ENCODE results near the gene PDE3A. TPM values are rescaled to one million over a fixed set of nuclear protein-coding genes. Genes with fewer than 3 reads are reported as not detected.

The PDE3A gene
- total RNA-seq, 1 donor from 2014 or later: 0.14 TPM

- Mint-ChIP-seq H3K4me1 (ENCODE audit: low read depth) (no peaks in the 10 kb centered on the region), H3K36me3 (ENCODE audit: low read depth) (no peaks in the 10 kb centered on the region), H3K27ac (no peak overlapping the region), H3K9me3 (no peaks in the 10 kb centered on the region), H3K27me3 (ENCODE audit: low read depth) (no peaks in the 10 kb centered on the region), H3K4me3 (ENCODE audit: low read depth) (no peak overlapping the region)
- intact Hi-C loops (cut with micrococcal nuclease): no loop called here
- no peak for DNase-seq (ENCODE audit: low spot score)
Observed at GRCh38 chr12:20716985-20717384, 348.6 kb downstream of the PDE3A start.

- Mint-ChIP-seq H3K27ac (no peak overlapping the region), H3K36me3 (ENCODE audit: low read depth) (no peaks in the 10 kb centered on the region), H3K27me3 (ENCODE audit: low read depth) (no peaks in the 10 kb centered on the region), H3K4me1 (ENCODE audit: low read depth) (no peaks in the 10 kb centered on the region), H3K4me3 (ENCODE audit: low read depth) (no peak overlapping the region), H3K9me3 (no peaks in the 10 kb centered on the region)
- no peak for DNase-seq (ENCODE audit: low spot score)
- intact Hi-C loops (cut with micrococcal nuclease): no loop called here
Observed at GRCh38 chr12:20718294-20718693, 350.0 kb downstream of the PDE3A start.

- Mint-ChIP-seq H3K4me1 (ENCODE audit: low read depth) (no peaks in the 10 kb centered on the region), H3K27me3 (ENCODE audit: low read depth) (no peaks in the 10 kb centered on the region), H3K27ac (no peak overlapping the region), H3K36me3 (ENCODE audit: low read depth) (no peaks in the 10 kb centered on the region), H3K9me3 (no peaks in the 10 kb centered on the region), H3K4me3 (ENCODE audit: low read depth) (no peak overlapping the region)
- intact Hi-C loops (cut with micrococcal nuclease): no loop called here
- DNase-seq (ENCODE audit: low spot score): no peak
Observed at GRCh38 chr12:20722142-20722541, 353.8 kb downstream of the PDE3A start.

- no peaks in the 10 kb centered on the region for H3K27me3 Mint-ChIP-seq (ENCODE audit: low read depth)
- no peak overlapping the region for H3K27ac Mint-ChIP-seq
- intact Hi-C loops (cut with micrococcal nuclease): no loop called here
- H3K4me3 Mint-ChIP-seq (ENCODE audit: low read depth): no peak overlapping the region
- H3K9me3 Mint-ChIP-seq: no peaks in the 10 kb centered on the region
- H3K36me3 Mint-ChIP-seq (ENCODE audit: low read depth): no peaks in the 10 kb centered on the region
- no peak for DNase-seq (ENCODE audit: low spot score)
- H3K4me1 Mint-ChIP-seq (ENCODE audit: low read depth): no peaks in the 10 kb centered on the region
Observed at GRCh38 chr12:20731274-20731673, 362.9 kb downstream of the PDE3A start.

All from activated T-helper 2 cell treated with anti-CD3 and anti-CD28 coated beads, Interferon-gamma antibody, Interleukin-2, Interleukin-4, amounts not matched to agents 10 μg/mL and 5 μg/mL and 100 μg/mL, durations not matched to agents 14 hours and 24 hours and 36 hours (primary cell).